Prostate gland (tissue), 2 donors: ENCODE measurements around the gene INSL3. TPM values are rescaled to one million over a fixed set of nuclear protein-coding genes. Genes with fewer than 3 reads are reported as not detected.
"Not testable (repeated sequence)": the region's sequence is repeated elsewhere in the genome, so short reads cannot be mapped to it uniquely, and the experiment has no call there.

Experiments
- DNase-seq: peaks from one replicate; pipeline ENCODE4 v3.0.0-alpha.2; 2019; ENCODE audit warnings: low spot score
- H3K27ac ChIP-seq, 2 donors: fragments of 200-600 bp; sonication (generic); 2 replicates each; pipeline ENCODE4 v1.5.1; 2017 to 2019
- H3K27me3 ChIP-seq: fragments of 200-600 bp; sonication (generic); replicated peaks from 2 replicates; pipeline ENCODE4 v1.5.1; 2019; ENCODE audit not compliant: insufficient read depth
- H3K36me3 ChIP-seq, 2 donors: fragments of 200-600 bp; sonication (generic); 1 replicate in 1 of 2; 2 replicates in 1 of 2; pipeline versions ENCODE4 v1.5.1 to v1.8.1; 2017 to 2019
- H3K4me1 ChIP-seq: fragments of 200-600 bp; sonication (generic); replicated peaks from 2 replicates; pipeline ENCODE4 v1.5.1; 2019
- H3K4me3 ChIP-seq, 2 donors: fragments of 200-600 bp; sonication (generic); 2 replicates each; pipeline ENCODE4 v1.5.1; 2017 to 2019
- H3K9me3 ChIP-seq: fragments of 200-600 bp; sonication (generic); 2 replicates; pipeline ENCODE4 v1.5.1; 2017
- POLR2A ChIP-seq: fragments of 450-650 bp; IDR thresholded peaks from one replicate; pipeline ENCODE4 v1.6.1; 2016; ENCODE audit warnings: antibody characterized with exemption, mild to moderate bottlenecking
- POLR2AphosphoS5 ChIP-seq: sonication (generic); formaldehyde crosslinking; IDR thresholded peaks from one replicate; pipeline ENCODE4 v1.6.1; 2017; ENCODE audit warnings: antibody characterized with exemption
- WGBS: methylation state at CpG from one replicate; pipeline ENCODE4 v1.1.5; 2018; 5-methylcytosine and 5-hydroxymethylcytosine counted together
- intact Hi-C: fragments of 100-400 bp; cut with DNase I; formaldehyde crosslinking; loops from one replicate; pipeline ENCODE4 v1.14.2; 2022
- total RNA-seq, 2 donors: library from RNA; depleted of rRNA; stranded (reverse); fragments of >200 nt; gene quantifications; one replicate each; pipeline ENCODE4 v1.1.0, GENCODE V29; 2016
- TF ChIP-seq, protein P1 (sequence below), 4 experiments: fragments of 200-600 bp in 2 of 4; fragments of 450-650 bp in 2 of 4; sonication (generic) in 2 of 4; IDR thresholded peaks; 1 replicate in 3 of 4; 2 replicates in 1 of 4; pipeline ENCODE4 v1.5.1; 2016 to 2019; ENCODE audit warnings: antibody characterized with exemption in 4 of 4, mild to moderate bottlenecking in 2 of 4, moderate library complexity in 2 of 4

INSL3 gene
- total RNA-seq, 2 donors from 2014 or later, result 117 TPM; not detected in 1

DNA sequence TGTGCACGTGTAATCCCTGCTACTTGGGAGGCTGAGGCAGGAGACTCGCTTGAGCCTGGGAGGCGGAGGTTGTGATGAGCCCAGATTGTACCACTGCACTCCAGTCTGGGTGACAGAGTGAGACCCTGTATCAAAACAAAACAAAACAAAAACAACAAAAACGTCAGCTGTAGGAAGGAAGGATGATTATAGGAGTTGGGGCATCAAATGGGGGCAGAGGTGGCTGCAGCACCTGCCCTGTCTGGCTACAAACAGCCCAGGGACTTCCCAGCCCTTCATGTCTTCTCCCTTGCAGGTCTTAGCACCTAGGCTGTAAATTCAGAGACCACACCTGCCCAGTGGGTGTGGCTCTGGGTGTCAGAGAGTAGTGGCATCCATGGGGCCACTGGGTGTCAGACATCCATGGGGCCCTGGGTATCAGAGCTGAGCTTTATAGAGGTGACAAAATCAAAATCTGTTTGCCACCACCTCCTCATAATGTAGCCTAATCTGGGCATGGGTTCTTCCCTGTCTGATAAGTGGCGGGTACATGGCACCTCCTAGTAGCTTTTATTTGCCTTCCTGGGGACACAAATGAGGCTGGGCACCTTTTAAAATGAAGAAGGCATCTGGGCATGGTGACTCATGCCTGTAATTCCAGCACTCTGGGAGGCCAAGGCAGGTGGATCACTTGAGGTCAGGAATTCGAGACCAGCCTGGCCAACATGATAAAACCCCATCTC lies 31.1 kb downstream of the INSL3 start:
- H3K4me1 ChIP-seq, result no peaks in the 10 kb centered on the region
- no peak for DNase-seq
- intact Hi-C loops, result no loop called here
- H3K36me3 ChIP-seq, result no peaks in the 10 kb centered on the region
- no peak overlapping the region for H3K27ac ChIP-seq
- no peaks in the 10 kb centered on the region for H3K27me3 ChIP-seq
- WGBS, result 66% methylated on average over 6 of the region's 6 CpGs
- TF ChIP-seq POLR2A (no peak), POLR2AphosphoS5 (no peak)
- TF ChIP-seq, protein P1, sequence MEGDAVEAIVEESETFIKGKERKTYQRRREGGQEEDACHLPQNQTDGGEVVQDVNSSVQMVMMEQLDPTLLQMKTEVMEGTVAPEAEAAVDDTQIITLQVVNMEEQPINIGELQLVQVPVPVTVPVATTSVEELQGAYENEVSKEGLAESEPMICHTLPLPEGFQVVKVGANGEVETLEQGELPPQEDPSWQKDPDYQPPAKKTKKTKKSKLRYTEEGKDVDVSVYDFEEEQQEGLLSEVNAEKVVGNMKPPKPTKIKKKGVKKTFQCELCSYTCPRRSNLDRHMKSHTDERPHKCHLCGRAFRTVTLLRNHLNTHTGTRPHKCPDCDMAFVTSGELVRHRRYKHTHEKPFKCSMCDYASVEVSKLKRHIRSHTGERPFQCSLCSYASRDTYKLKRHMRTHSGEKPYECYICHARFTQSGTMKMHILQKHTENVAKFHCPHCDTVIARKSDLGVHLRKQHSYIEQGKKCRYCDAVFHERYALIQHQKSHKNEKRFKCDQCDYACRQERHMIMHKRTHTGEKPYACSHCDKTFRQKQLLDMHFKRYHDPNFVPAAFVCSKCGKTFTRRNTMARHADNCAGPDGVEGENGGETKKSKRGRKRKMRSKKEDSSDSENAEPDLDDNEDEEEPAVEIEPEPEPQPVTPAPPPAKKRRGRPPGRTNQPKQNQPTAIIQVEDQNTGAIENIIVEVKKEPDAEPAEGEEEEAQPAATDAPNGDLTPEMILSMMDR (IDR thresholded peaks at IDR 0.05), result no peak
- no peaks in the 10 kb centered on the region for H3K9me3 ChIP-seq
- H3K4me3 ChIP-seq, result no peak overlapping the region

GRCh38 chr19:17788632-17789031 lies 32.7 kb downstream of the INSL3 start:
- Histone ChIP-seq H3K4me1 (no peaks in the 10 kb centered on the region), H3K4me3 (no peak overlapping the region), H3K27me3 (no peaks in the 10 kb centered on the region), H3K9me3 (no peaks in the 10 kb centered on the region), H3K27ac (no peak overlapping the region), H3K36me3 (no peaks in the 10 kb centered on the region)
- no peak for DNase-seq
- intact Hi-C loops, result no loop called here
- TF ChIP-seq POLR2AphosphoS5 (no peak), POLR2A (no peak)
- TF ChIP-seq, protein P1 (IDR thresholded peaks at IDR 0.05), result no peak
- WGBS, result 82% methylated on average over 2 of the region's 2 CpGs

DNA sequence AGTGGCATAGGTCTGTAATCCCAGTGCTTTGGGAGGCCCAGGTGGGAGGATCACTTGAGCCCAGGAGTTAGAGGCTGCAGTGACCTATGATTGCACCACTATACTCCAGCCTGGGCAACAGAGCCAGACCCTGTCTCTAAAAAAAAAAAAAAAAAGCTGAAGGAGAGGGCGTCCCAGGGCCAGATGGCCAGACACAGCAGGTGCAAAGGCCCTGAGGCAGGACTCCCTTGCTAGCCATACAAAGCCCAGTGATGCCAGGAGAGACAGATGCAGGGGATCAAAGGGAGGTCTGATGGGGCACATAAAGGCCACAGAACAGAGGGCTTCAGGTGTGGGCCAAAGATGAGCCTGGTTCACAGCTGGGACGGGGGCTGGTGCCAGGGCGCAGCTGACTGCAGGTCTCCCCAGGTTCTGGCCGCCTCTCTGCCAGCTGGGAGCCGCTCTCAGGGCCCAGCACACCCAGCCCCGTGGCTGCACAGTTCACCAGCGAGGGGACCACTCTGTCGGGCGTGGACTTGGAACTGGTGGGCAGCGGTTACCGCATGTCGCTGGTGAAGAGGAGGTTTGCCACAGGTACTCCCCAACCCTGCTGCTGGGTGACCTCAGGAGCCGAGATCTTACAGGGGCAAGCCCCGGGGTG lies 33.9 kb downstream of the INSL3 start:
- Histone ChIP-seq H3K36me3 (no peaks in the 10 kb centered on the region), H3K27ac (no peak overlapping the region), H3K9me3 (no peaks in the 10 kb centered on the region), H3K27me3 (no peaks in the 10 kb centered on the region), H3K4me3 (no peak overlapping the region), H3K4me1 (no peaks in the 10 kb centered on the region)
- 94% methylated on average over 13 of the region's 14 CpGs for WGBS
- TF ChIP-seq, protein P1 (IDR thresholded peaks at IDR 0.05), result no peak
- TF ChIP-seq POLR2AphosphoS5 (no peak), POLR2A (no peak)
- DNase-seq, result no peak
- intact Hi-C loops, result no loop called here

DNA sequence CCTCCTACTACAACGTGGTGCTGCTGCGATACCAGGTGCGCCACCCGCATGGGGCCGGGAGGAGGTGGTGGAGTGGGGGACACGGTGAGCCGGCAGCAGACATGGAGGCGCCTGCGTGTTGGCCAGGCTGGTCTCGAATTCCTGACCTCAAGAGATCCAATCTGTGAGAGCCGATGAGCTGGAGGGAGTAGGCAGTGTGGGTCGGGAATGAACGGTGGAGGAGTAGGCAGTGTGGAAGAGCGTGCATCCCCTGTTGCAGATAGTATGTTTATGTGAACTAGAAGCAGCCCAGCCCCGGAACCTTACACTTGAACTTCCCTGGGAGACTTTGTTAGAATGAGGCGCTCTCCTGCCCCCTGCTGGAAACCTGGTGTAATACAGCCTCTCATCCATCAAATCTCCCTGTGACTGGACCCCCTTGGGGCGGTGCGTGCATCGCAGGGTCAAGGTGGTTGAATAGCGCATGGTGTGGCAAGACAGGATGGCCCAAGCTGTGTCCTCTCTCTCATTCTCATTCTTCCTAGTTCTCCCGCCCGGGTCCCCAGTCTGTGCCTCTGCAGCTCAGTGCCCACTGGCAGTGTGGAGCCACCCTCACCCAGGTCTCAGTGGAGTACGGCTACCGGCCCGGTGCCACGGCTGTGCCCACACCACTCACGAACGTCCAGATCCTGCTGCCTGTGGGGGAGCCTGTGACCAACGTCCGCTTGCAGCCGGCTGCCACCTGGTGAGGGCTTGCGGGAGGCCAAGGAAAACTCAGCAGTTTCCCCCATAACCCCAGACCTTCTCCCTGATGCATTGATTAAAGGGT lies 36.9 kb downstream of the INSL3 start:
- H3K27me3 ChIP-seq, result no peaks in the 10 kb centered on the region
- H3K27ac ChIP-seq, result no peak overlapping the region
- no peak for TF ChIP-seq POLR2AphosphoS5
- TF ChIP-seq, protein P1 (IDR thresholded peaks at IDR 0.05), result peak; percentile 28 to 73 (median 52)
- no peaks in the 10 kb centered on the region for H3K4me1 ChIP-seq
- DNase-seq, result peak; percentile 24
- intact Hi-C loops, result no loop called here
- WGBS, result 43% methylated on average over 32 of the region's 32 CpGs
- H3K36me3 ChIP-seq, result no peaks in the 10 kb centered on the region
- H3K4me3 ChIP-seq, result no peak overlapping the region
- H3K9me3 ChIP-seq, result no peaks in the 10 kb centered on the region

DNA sequence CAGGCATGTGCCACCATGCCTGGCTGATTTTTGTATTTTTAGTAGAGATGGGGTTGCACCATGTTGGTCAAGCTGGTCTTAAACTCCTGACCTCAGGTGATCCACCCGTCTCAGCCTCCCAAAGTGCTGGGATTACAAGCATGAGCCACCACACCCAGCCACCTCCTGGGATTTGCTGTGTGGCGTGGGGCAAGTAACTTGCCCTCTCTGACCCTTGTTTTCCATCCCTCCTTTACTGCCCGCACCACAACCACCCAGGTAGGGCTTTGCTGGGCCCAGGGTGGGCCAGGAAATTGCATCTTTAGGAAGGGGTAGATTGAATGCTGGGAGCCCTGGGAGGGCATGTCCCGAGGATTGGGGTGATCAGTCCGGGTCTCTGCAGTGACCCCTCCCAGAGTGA lies 37.6 kb downstream of the INSL3 start:
- DNase-seq, H3K4me1 ChIP-seq, H3K27ac ChIP-seq, H3K4me3 ChIP-seq, H3K27me3 ChIP-seq, H3K36me3 ChIP-seq, H3K9me3 ChIP-seq, intact Hi-C loops: not testable (repeated sequence)
- 80% methylated on average over 5 of the region's 5 CpGs for WGBS
